Trophoblast cell (in vitro differentiated cells and primary cell): ENCODE data around the gene SURF2.

ENCODE experiments used
- DNase-seq, 2 donors: peaks; one replicate each; pipeline ENCODE4 v3.0.0-alpha.2; 2016
- H2AFZ ChIP-seq: 2 replicates; pipeline ENCODE4 v1.6.1; 2013; ENCODE audit warnings: low read length, moderate library complexity, mild to moderate bottlenecking; ENCODE audit not compliant: insufficient read depth, poor library complexity
- H2AK5ac ChIP-seq: 2 replicates; pipeline ENCODE4 v1.6.1; 2013; ENCODE audit warnings: mild to moderate bottlenecking, low read length
- H2BK120ac ChIP-seq: 2 replicates; pipeline ENCODE4 v1.6.1; 2013; ENCODE audit warnings: low read length, mild to moderate bottlenecking, moderate library complexity; ENCODE audit not compliant: insufficient read depth, poor library complexity
- H2BK12ac ChIP-seq: 2 replicates; pipeline ENCODE4 v1.6.1; 2013; ENCODE audit warnings: mild to moderate bottlenecking, low read length, moderate library complexity
- H2BK5ac ChIP-seq: 2 replicates; pipeline ENCODE4 v1.6.1; 2013; ENCODE audit warnings: low read length, low read depth, moderate library complexity, mild to moderate bottlenecking; ENCODE audit not compliant: poor library complexity
- H3K14ac ChIP-seq: 2 replicates; pipeline ENCODE4 v1.6.1; 2013; ENCODE audit warnings: mild to moderate bottlenecking, low read length
- H3K18ac ChIP-seq: 2 replicates; pipeline ENCODE4 v1.6.1; 2013; ENCODE audit warnings: mild to moderate bottlenecking, low read length
- H3K23ac ChIP-seq: 2 replicates; pipeline ENCODE4 v1.6.1; 2013; ENCODE audit warnings: low read length
- H3K27ac ChIP-seq: 2 replicates; pipeline ENCODE4 v1.5.1; 2013; ENCODE audit warnings: low read depth, mild to moderate bottlenecking, inconsistent platforms, low read length, moderate library complexity
- H3K27me3 ChIP-seq: 2 replicates; pipeline ENCODE4 v1.6.1; 2013; ENCODE audit warnings: inconsistent platforms, mild to moderate bottlenecking, low read length, moderate library complexity; ENCODE audit not compliant: insufficient read depth
- H3K36me3 ChIP-seq, 2 experiments: 1 replicate in 1 of 2; 2 replicates in 1 of 2; pipeline ENCODE4 v1.6.1; 2013; ENCODE audit warnings: low read length in 2 of 2, mild to moderate bottlenecking in 2 of 2, moderate library complexity in 1 of 2; ENCODE audit not compliant: insufficient read depth in 2 of 2, control insufficient read depth in 1 of 2
- H3K4ac ChIP-seq: 2 replicates; pipeline ENCODE4 v1.6.1; 2013; ENCODE audit warnings: low read depth, mild to moderate bottlenecking, low read length, moderate library complexity
- H3K4me1 ChIP-seq, 2 experiments: 1 replicate in 1 of 2; 2 replicates in 1 of 2; pipeline ENCODE4 v1.6.1; 2013; ENCODE audit warnings: low read length in 2 of 2, mild to moderate bottlenecking in 2 of 2, moderate library complexity in 1 of 2; ENCODE audit not compliant: insufficient read depth in 2 of 2, control insufficient read depth in 1 of 2
- H3K4me2 ChIP-seq: 2 replicates; pipeline ENCODE4 v1.6.1; 2013; ENCODE audit warnings: inconsistent platforms, mild to moderate bottlenecking, low read length, moderate library complexity
- H3K4me3 ChIP-seq: 2 replicates; pipeline ENCODE4 v1.5.1; 2013; ENCODE audit warnings: mild to moderate bottlenecking, low read depth, low read length, inconsistent platforms
- H3K79me1 ChIP-seq: one replicate; pipeline ENCODE4 v1.6.1; 2013; ENCODE audit warnings: low read length
- H3K79me2 ChIP-seq: 2 replicates; pipeline ENCODE4 v1.6.1; 2013; ENCODE audit warnings: low read length, mild to moderate bottlenecking; ENCODE audit not compliant: control insufficient read depth, insufficient read depth, poor library complexity
- H3K9ac ChIP-seq: 2 replicates; pipeline ENCODE4 v1.6.1; 2013; ENCODE audit warnings: mild to moderate bottlenecking, low read length
- H3K9me3 ChIP-seq: 2 replicates; pipeline ENCODE4 v1.6.1; 2013; ENCODE audit warnings: low read depth, mild to moderate bottlenecking, control low read depth, inconsistent platforms, low read length; ENCODE audit not compliant: insufficient read depth
- H4K12ac ChIP-seq: 2 replicates; pipeline ENCODE4 v1.6.1; 2013; ENCODE audit warnings: low read depth, mild to moderate bottlenecking, low read length, moderate library complexity
- H4K8ac ChIP-seq: 2 replicates; pipeline ENCODE4 v1.6.1; 2013; ENCODE audit warnings: low read depth, mild to moderate bottlenecking, low read length, moderate library complexity
- H4K91ac ChIP-seq: one replicate; pipeline ENCODE4 v1.6.1; 2013; ENCODE audit warnings: low read depth, mild to moderate bottlenecking, low read length, moderate library complexity
- WGBS: extraction: QIAGEN DNeasy Blood & Tissue Kit; methylation state at CpG from one replicate; pipeline ENCODE4 v1.1.7; 2013; ENCODE audit warnings: missing lambda C conversion rate; ENCODE audit not compliant: insufficient read length, insufficient coverage; ENCODE audit errors: extremely low coverage; 5-methylcytosine and 5-hydroxymethylcytosine counted together

Gene SURF2

GRCh38 chr9:133351908-133352634 is 4.3 kb upstream of the SURF2 start:
- Histone ChIP-seq H4K91ac (no peak overlapping the region), H2AFZ (no peak overlapping the region), H2BK5ac (no peak overlapping the region), H2AK5ac (no peak overlapping the region), H3K36me3 (peaks cover 36 to 49% of the 10 kb centered on the region in 2 experiments), H3K27ac (no peak overlapping the region), H3K18ac (no peak overlapping the region), H3K4me1 (peaks cover 0 to 17% of the 10 kb centered on the region in 2 experiments), H3K23ac (no peak overlapping the region), H4K12ac (no peak overlapping the region), H2BK120ac (no peak overlapping the region), H3K4ac (no peak overlapping the region), H3K9ac (no peak overlapping the region), H3K27me3 (no peaks in the 10 kb centered on the region), H4K8ac (no peak overlapping the region), H2BK12ac (no peak overlapping the region), H3K9me3 (no peaks in the 10 kb centered on the region), H3K79me1 (peaks cover 16% of the 10 kb centered on the region), H3K4me2 (no peak overlapping the region), H3K79me2 (peaks cover 16% of the 10 kb centered on the region), H3K4me3 (no peak overlapping the region), H3K14ac (no peak overlapping the region)
- peak; percentile 45 to 71 for DNase-seq
- no CpG with 5 or more reads among the region's 14 CpGs for whole genome bisulfite sequencing

GRCh38 chr9:133352635-133353340 is 3.6 kb upstream of the SURF2 start:
- Histone ChIP-seq H3K14ac (no peak overlapping the region), H3K79me2 (peaks cover 13% of the 10 kb centered on the region), H3K4me3 (no peak overlapping the region), H3K4me1 (peaks cover 4 to 24% of the 10 kb centered on the region in 2 experiments), H4K8ac (no peak overlapping the region), H2BK12ac (no peak overlapping the region), H2AFZ (no peak overlapping the region), H3K9me3 (no peaks in the 10 kb centered on the region), H4K91ac (no peak overlapping the region), H2AK5ac (no peak overlapping the region), H4K12ac (no peak overlapping the region), H3K4me2 (no peak overlapping the region), H2BK5ac (no peak overlapping the region), H3K79me1 (peaks cover 12% of the 10 kb centered on the region), H3K9ac (no peak overlapping the region), H3K18ac (no peak overlapping the region), H3K4ac (no peak overlapping the region), H2BK120ac (no peak overlapping the region), H3K27me3 (no peaks in the 10 kb centered on the region), H3K23ac (no peak overlapping the region), H3K27ac (no peak overlapping the region), H3K36me3 (peaks cover 41 to 52% of the 10 kb centered on the region in 2 experiments)
- WGBS = no CpG with 5 or more reads among the region's 8 CpGs
- no peak for DNase-seq

GRCh38 chr9:133353548-133353947 is 2.8 kb upstream of the SURF2 start:
- Histone ChIP-seq H3K79me2 (peaks cover 8% of the 10 kb centered on the region), H4K91ac (no peak overlapping the region), H3K18ac (no peak overlapping the region), H3K4me3 (no peak overlapping the region), H3K14ac (no peak overlapping the region), H3K36me3 (peaks cover 42 to 58% of the 10 kb centered on the region in 2 experiments), H3K23ac (no peak overlapping the region), H3K27ac (no peak overlapping the region), H3K4me2 (no peak overlapping the region), H2BK5ac (no peak overlapping the region), H3K27me3 (no peaks in the 10 kb centered on the region), H2BK120ac (no peak overlapping the region), H3K4me1 (peaks cover 4 to 25% of the 10 kb centered on the region in 2 experiments), H2AFZ (no peak overlapping the region), H2AK5ac (no peak overlapping the region), H3K4ac (no peak overlapping the region), H4K12ac (no peak overlapping the region), H3K9ac (no peak overlapping the region), H3K79me1 (peaks cover 5% of the 10 kb centered on the region), H3K9me3 (no peaks in the 10 kb centered on the region), H2BK12ac (no peak overlapping the region), H4K8ac (no peak overlapping the region)
- WGBS = no CpG with 5 or more reads among the region's 5 CpGs
- no peak for DNase-seq

- Histone ChIP-seq H4K91ac (no peak overlapping the region), H4K12ac (no peak overlapping the region), H3K79me1 (peaks cover 3% of the 10 kb centered on the region), H3K27ac (no peak overlapping the region), H3K79me2 (peaks cover 2% of the 10 kb centered on the region), H3K36me3 (peaks cover 45 to 62% of the 10 kb centered on the region in 2 experiments), H4K8ac (no peak overlapping the region), H2AK5ac (no peak overlapping the region), H2BK120ac (no peak overlapping the region), H3K9me3 (no peaks in the 10 kb centered on the region), H3K9ac (no peak overlapping the region), H3K4me2 (no peak overlapping the region), H3K4ac (no peak overlapping the region), H3K4me3 (no peak overlapping the region), H3K27me3 (no peaks in the 10 kb centered on the region), H3K18ac (no peak overlapping the region), H3K4me1 (peaks cover 4 to 21% of the 10 kb centered on the region in 2 experiments), H3K23ac (no peak overlapping the region), H2BK12ac (no peak overlapping the region), H2BK5ac (no peak overlapping the region), H2AFZ (no peak overlapping the region), H3K14ac (no peak overlapping the region)
- no CpG with 5 or more reads among the region's 7 CpGs for WGBS
- no peak for DNase-seq
These were observed 1.6 kb upstream of the SURF2 start for GRCh38 chr9:133354766-133355165.
